Heart left ventricle (tissue), 16 donors: ENCODE results near the gene NDUFS5. TPM values are rescaled to one million over a fixed set of nuclear protein-coding genes. Genes with fewer than 3 reads are reported as not detected.
"Not testable (repeated sequence)": the region's sequence is repeated elsewhere in the genome, so short reads cannot be mapped to it uniquely, and the experiment has no call there.

Experiments used
- ATAC-seq, 4 donors: fragments of 200-7000 bp; cut with Tn5 transposase; one replicate each; pipeline ENCODE4 v1.9.1; 2020 to 2022; ENCODE audit warnings: moderate library complexity in 4 of 4, mild to moderate bottlenecking in 3 of 4, moderate number of reproducible peaks in 1 of 4
- DNase-seq, 5 donors: peaks; one replicate each; pipeline ENCODE4 v3.0.0-alpha.2; 2020
- H3K27ac ChIP-seq, 12 donors: fragments of 200-600 bp; sonication (generic) in 4 of 12; one replicate each; pipeline versions ENCODE4 v1.5.0 to v1.8.0; 2016 to 2022; ENCODE audit warnings: mild to moderate bottlenecking in 2 of 12
- H3K27me3 ChIP-seq, 9 donors: fragments of 200-600 bp; sonication (generic) in 2 of 9; one replicate each; pipeline versions ENCODE4 v1.5.1 to v1.8.0; 2016 to 2022; ENCODE audit warnings: mild to moderate bottlenecking in 3 of 9
- H3K36me3 ChIP-seq, 9 donors: fragments of 200-600 bp; sonication (generic) in 2 of 9; one replicate each; pipeline versions ENCODE4 v1.5.0 to v1.8.0; 2018 to 2022; ENCODE audit warnings: mild to moderate bottlenecking in 2 of 9
- H3K4me1 ChIP-seq, 12 donors: fragments of 200-600 bp; sonication (generic) in 4 of 12; one replicate each; pipeline versions ENCODE4 v1.5.0 to v1.8.0; 2016 to 2022; ENCODE audit warnings: mild to moderate bottlenecking in 3 of 12
- H3K4me3 ChIP-seq, 12 donors: fragments of 200-600 bp; sonication (generic) in 4 of 12; one replicate each; pipeline versions ENCODE4 v1.5.0 to v1.8.0; 2017 to 2022; ENCODE audit warnings: mild to moderate bottlenecking in 9 of 12, moderate library complexity in 4 of 12
- H3K9me3 ChIP-seq, 12 donors: fragments of 200-600 bp; sonication (generic) in 4 of 12; one replicate each; pipeline versions ENCODE4 v1.5.0 to v1.8.0; 2016 to 2022; ENCODE audit warnings: mild to moderate bottlenecking in 1 of 12
- POLR2A ChIP-seq, 2 donors: fragments of 450-650 bp; IDR thresholded peaks; one replicate each; pipeline ENCODE4 v1.6.1; 2017; ENCODE audit warnings: antibody characterized with exemption in 2 of 2, mild to moderate bottlenecking in 2 of 2, moderate library complexity in 2 of 2
- WGBS, 4 donors: extraction: QIAGEN DNeasy Blood & Tissue Kit in 2 of 4; methylation state at CpG; one replicate each; pipeline versions ENCODE4 v1.1.5 to v1.1.7; 2013 to 2018; 5-methylcytosine and 5-hydroxymethylcytosine counted together
- intact Hi-C, 10 donors: fragments of 100-400 bp; cut with DNase I; formaldehyde crosslinking; loops; one replicate each; pipeline versions ENCODE4 v1.11.1 to v1.14.2; 2022
- long read RNA-seq, 3 donors: library from polyadenylated mRNA; unstranded; transcript quantifications; one replicate each; pipeline ENCODE4 v2.0.0, GENCODE V29; 2020 to 2021
- polyA plus RNA-seq, 2 donors: library from polyadenylated mRNA; stranded (reverse); fragments of 200-250 nt; gene quantifications; one replicate each; pipeline ENCODE4 v1.2.3, GENCODE V29; 2013
- total RNA-seq, 9 donors: library from RNA; depleted of rRNA in 2 of 9; stranded (reverse); fragments of >200 nt in 2 of 9; fragmentation: NEBNext Ultra II Directional in 3 of 9; extraction: Animal tissue kit (Norgen Biotek cat#: 25700) in 3 of 9; gene quantifications; one replicate each; pipeline versions ENCODE4 v1.1.0 to v1.2.4, GENCODE V29; 2016 to 2023
- TF ChIP-seq, protein P1 (sequence below), 12 donors: fragments of 200-600 bp; sonication (generic) in 4 of 12; IDR thresholded peaks; one replicate each; pipeline versions ENCODE4 v1.5.0 to v1.8.0; 2018 to 2022; ENCODE audit warnings: antibody characterized with exemption in 12 of 12, mild to moderate bottlenecking in 5 of 12
- donor health status: ischemic (EF 13 %, LVEDD 7.1; RV severe dilation, severe dysfunction).
- donor health status: healthy with polysubstance abuse.
- donor health status: DM: no; HTN: yes; CAD: no.
- donor health status: DM: no; HTN: no; CAD: no.
- donor health status: ischemic (EF 25% LVEDD 6.9; RV normal size, moderate dysfunction).
- donor health status: ischemic (EF 25% LVEDD 5.7; RV mildly dilated, moderate dysfunction).
- donor health status: healthy.
- donor health status: DM: yes; HTN: yes; CAD: no.
- donor health status: ischemic (EF 35%, LVEDD 5.7; RV mildly dilated, moderate dysfunction).
- donor health status: nonischemic (EF 11% LVEDD 7.7; RV severe dilation, severe dysfunction).
- donor health status: DM: yes; HTN: yes; CAD: no.
- donor health status: PGD.
- donor health status: ischemic (EF 29% LVEDD 5.4; RV normal size, mild dysfunction).
- donor health status: nonischemic (EF 23%, LVEDD 6.1; RV moderate dilation, normal function).

NDUFS5 gene
- total RNA-seq (1,000 to 10,000 TPM in 2 of 9 donors, 100 to 1,000 TPM in 7; 292 to 1,815 (median 503) TPM), polyA plus RNA-seq (1,000 to 10,000 TPM; 1,262 to 4,461 TPM)
- long read RNA-seq, donor 1, transcript NDUFS5-201 (3 exons, 544 nt): major isoform, 121 of 272 reads
- long read RNA-seq, donor 1, transcript NDUFS5-202 (3 exons, 548 nt): minor isoform, 112 of 272 reads
- long read RNA-seq, donor 1, partial matches to known transcripts: 38 of 272 reads
- long read RNA-seq, donor 1, other reads (novel, unspliced or antisense): 1 of 272 reads
- long read RNA-seq, donor 2, transcript NDUFS5-201 (3 exons, 544 nt): minor isoform, 49 of 113 reads
- long read RNA-seq, donor 2, transcript NDUFS5-202 (3 exons, 548 nt): major isoform, 57 of 113 reads
- long read RNA-seq, donor 2, partial matches to known transcripts: 3 of 113 reads
- long read RNA-seq, donor 2, other reads (novel, unspliced or antisense): 4 of 113 reads
- long read RNA-seq, donor 3, transcript NDUFS5-201 (3 exons, 544 nt): major isoform, 56 of 120 reads
- long read RNA-seq, donor 3, transcript NDUFS5-202 (3 exons, 548 nt): minor isoform, 43 of 120 reads
- long read RNA-seq, donor 3, partial matches to known transcripts: 20 of 120 reads
- long read RNA-seq, donor 3, other reads (novel, unspliced or antisense): 1 of 120 reads

DNA sequence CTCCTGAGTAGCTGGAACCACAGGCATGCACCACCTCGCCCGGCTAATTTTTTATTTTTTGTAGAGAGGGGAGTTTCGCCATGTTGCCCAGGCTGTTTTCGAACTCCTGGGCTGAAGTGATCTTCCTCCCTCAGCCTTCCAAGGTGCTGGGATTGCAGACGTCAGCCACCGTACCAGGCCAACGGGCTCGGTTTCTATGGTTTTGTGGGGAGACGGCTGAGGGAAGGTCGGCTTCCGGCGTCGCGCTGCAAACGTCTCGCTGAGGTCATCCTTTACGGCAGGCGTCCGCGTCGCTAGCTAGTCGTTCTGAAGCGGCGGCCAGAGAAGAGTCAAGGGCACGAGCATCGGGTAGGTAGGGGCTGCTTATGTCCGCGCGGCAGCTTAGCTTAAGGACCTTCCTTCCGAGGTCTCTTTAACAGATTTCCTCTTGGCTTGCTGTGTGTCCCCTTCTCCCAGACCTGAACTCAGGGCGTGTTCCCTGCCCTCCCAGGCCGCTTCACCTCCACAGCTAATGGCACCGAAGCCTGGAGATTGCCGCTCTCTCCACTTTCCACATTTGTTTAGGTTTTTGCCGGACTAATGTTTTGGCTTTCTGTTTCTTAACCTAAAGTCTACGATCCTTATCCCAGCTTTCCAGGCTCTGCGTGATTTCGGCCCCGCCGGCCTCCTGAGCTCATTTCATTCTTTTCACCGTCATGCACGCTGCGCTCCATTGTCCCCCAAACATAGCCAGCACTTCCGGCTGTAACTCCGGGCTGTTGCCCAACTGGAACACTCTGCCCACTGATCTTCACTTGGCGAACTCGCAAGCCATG, at the start of gene NDUFS5:
Gene NDUFS5 (plus strand): TSS at position 300 of the 815 bp plus-strand sequence. CDS start 2,375 bp downstream, outside the sequence.
- no peaks in the 10 kb centered on the region for H3K27me3 ChIP-seq
- H3K4me1 ChIP-seq: peaks cover 0 to 25% (median 10%) of the 10 kb centered on the region in 12 donors
- DNase-seq (peak; percentile 89 to 95 (median 93)), ATAC-seq (peak; percentile 95 to 96 (median 96))
- H3K36me3 ChIP-seq: peaks cover 0 to 32% (median 27%) of the 10 kb centered on the region in 9 donors
- intact Hi-C loops: loop anchor here in 6 of 10 donors (1.0 to 5.0 kb wide), 4 partner anchors 34 to 167 kb away; partner anchors contain the start of genes AKIRIN1 (in 5 of the 6) and RRAGC (in 1 of the 6)
- H3K27ac ChIP-seq: peak within 1 kb of the TSS; percentile 82 to 99 (median 94)
- H3K9me3 ChIP-seq: no peaks in the 10 kb centered on the region
- H3K4me3 ChIP-seq: peak within 1 kb of the TSS; percentile 50 to 87 (median 80)
- TF ChIP-seq POLR2A (IDR thresholded peaks at IDR 0.05): peak; percentile 79 to 89
- TF ChIP-seq, protein P1, sequence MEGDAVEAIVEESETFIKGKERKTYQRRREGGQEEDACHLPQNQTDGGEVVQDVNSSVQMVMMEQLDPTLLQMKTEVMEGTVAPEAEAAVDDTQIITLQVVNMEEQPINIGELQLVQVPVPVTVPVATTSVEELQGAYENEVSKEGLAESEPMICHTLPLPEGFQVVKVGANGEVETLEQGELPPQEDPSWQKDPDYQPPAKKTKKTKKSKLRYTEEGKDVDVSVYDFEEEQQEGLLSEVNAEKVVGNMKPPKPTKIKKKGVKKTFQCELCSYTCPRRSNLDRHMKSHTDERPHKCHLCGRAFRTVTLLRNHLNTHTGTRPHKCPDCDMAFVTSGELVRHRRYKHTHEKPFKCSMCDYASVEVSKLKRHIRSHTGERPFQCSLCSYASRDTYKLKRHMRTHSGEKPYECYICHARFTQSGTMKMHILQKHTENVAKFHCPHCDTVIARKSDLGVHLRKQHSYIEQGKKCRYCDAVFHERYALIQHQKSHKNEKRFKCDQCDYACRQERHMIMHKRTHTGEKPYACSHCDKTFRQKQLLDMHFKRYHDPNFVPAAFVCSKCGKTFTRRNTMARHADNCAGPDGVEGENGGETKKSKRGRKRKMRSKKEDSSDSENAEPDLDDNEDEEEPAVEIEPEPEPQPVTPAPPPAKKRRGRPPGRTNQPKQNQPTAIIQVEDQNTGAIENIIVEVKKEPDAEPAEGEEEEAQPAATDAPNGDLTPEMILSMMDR (IDR thresholded peaks at IDR 0.05): no peak
- 0 to 1% (median 0%) methylated on average over 41 to 47 of the region's 47 CpGs for WGBS, 4 donors

DNA sequence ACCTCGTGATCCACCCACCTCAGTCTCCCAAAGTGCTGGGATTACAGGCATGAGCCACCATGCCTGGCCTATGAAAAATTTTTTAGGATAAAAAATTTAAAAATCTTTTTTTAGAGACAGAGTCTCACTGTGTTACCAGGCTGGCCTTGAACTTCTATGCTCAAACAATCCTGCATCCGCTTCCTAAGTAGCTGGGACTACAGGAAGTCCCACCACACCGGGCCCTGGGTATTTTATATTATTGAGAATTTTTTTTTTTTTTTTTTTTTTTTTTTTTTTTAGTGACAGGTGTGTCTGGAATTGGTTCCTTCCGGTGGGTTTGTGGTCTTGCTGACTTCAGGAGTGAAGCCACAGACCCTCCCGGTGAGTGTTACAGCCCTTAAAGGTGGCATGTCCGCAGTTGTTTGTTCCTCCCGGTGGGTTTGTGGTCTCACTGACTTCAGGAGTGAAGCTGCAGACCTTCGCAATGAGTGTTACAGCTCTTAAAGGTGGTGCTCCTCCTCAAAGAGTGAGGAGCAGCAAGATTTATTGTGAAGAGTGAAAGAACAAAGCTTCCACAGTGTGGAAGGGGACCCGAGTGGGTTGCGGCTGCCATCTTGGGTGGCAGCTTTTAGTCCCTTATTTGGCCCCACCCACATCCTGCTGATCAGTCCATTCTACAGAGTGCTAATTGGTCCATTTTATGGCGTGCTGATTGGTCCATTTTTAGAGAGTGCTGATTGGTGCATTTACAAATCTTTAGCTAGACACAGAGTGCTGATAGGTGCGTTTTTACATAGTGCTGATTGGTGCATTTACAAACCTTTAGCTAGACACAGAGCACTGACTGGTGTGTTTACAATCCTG, 48.5 kb upstream of the NDUFS5 start:
- H3K27ac ChIP-seq, DNase-seq, H3K27me3 ChIP-seq, H3K36me3 ChIP-seq, H3K4me3 ChIP-seq, intact Hi-C loops, ATAC-seq, H3K4me1 ChIP-seq: not testable (repeated sequence)
- 87 to 91% (median 89%) methylated on average over 12 of the region's 12 CpGs for WGBS, 4 donors
- peaks cover 0 to 15% (median 6%) of the 10 kb centered on the region in 12 donors for H3K9me3 ChIP-seq

DNA sequence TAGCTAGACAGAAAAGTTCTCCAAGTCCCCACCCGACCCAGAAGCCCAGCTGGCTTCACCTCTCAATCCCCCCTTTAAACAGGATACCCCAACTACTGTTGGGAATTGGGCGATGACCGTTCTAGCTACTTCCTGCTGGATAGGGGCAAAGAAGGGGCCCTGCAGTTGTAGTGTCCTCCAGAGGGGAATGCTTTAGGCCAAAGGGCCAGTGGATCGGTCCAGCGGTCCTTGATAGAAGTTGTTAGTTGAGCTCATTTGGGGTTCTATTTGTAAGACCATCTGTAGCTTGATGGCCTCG, 48.0 kb upstream of the NDUFS5 start:
- DNase-seq, H3K4me3 ChIP-seq, H3K27me3 ChIP-seq, H3K36me3 ChIP-seq, ATAC-seq, H3K27ac ChIP-seq, H3K4me1 ChIP-seq, intact Hi-C loops: not testable (repeated sequence)
- H3K9me3 ChIP-seq: peaks cover 0 to 15% (median 6%) of the 10 kb centered on the region in 12 donors
- WGBS, 4 donors: 82 to 90% (median 87%) methylated on average over 6 of the region's 6 CpGs

DNA sequence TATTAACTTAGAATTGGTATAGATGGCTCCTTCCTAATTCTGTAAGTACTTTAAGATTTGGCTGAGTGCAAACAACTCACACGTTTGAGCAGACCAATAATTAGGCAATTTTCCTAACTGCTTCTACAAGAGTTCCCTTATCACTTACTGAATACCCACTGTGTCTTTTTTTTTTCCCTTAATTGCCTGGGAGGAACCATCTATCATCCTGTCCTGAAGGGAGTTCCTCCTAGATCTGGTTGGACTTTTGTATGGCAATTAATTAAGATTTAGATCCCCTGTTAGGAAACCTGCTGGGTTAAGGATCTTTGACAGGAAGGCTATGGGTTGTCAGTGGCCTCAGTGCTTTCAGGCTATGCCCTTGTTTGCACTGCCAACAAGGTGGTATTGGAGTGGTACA, 46.8 kb upstream of the NDUFS5 start:
- intact Hi-C loops: not testable (repeated sequence)
- WGBS, 4 donors: 32 to 66% (median 56%) methylated on average over 1 of the region's 1 CpG

DNA sequence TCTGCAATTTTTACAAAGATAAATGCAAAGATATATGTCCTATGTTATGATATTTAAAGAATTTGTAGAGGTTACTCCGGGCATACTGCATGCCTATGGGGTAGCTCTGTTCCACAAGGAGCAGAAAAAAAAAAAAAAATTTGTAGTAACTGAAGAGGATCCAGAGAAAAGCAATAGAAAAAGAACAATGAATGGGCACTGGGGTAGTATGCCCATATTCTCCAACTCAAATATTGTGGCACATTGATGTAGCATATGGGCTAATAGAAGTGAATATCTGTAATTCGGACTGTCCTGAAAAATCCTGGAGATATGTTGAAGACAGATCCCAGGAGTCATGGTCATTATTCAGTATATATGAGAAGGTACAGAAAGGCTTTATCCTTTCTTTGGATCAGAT, 36.2 kb upstream of the NDUFS5 start:
- intact Hi-C loops: loop anchor here in 9 of 10 donors (5.0 to 10.0 kb wide), 5 partner anchors 37 to 133 kb away; partner anchors contain the start of genes MYCBP (in 7 of the 9), NDUFS5 (in 4 of the 9) and RRAGC (in 2 of the 9)
- Histone ChIP-seq H3K27ac (peak overlapping the region in 11 of 12 donors; percentile 87 to 99 (median 95)), H3K4me1 (peaks cover 0 to 33% (median 20%) of the 10 kb centered on the region in 12 donors), H3K27me3 (no peaks in the 10 kb centered on the region), H3K36me3 (peaks cover 0 to 19% (median 1%) of the 10 kb centered on the region in 9 donors), H3K9me3 (no peaks in the 10 kb centered on the region), H3K4me3 (no peak overlapping the region)
- 34 to 77% (median 64%) methylated on average over 2 of the region's 2 CpGs for WGBS, 4 donors
- no peak for TF ChIP-seq POLR2A (IDR thresholded peaks at IDR 0.05)
- TF ChIP-seq, protein P1 (IDR thresholded peaks at IDR 0.05): no peak
- ATAC-seq (no peak), DNase-seq (no peak)

More for the DNA sequence above, 46.8 kb upstream of the NDUFS5 start:
- not testable (repeated sequence) for H3K4me1 ChIP-seq, H3K27me3 ChIP-seq, ATAC-seq, H3K27ac ChIP-seq, H3K36me3 ChIP-seq, DNase-seq, H3K4me3 ChIP-seq
- peaks cover 0 to 15% (median 6%) of the 10 kb centered on the region in 12 donors for H3K9me3 ChIP-seq
